Prostate gland (tissue), 2 donors: Measurements from ENCODE around the gene BPIFB6.

Source experiments
- CTCF ChIP-seq, 4 experiments: fragments of 200-600 bp in 2 of 4; fragments of 450-650 bp in 2 of 4; sonication (generic) in 2 of 4; IDR thresholded peaks; 1 replicate in 3 of 4; 2 replicates in 1 of 4; pipeline ENCODE4 v1.5.1; 2016 to 2019; ENCODE audit warnings: antibody characterized with exemption in 4 of 4, mild to moderate bottlenecking in 2 of 4, moderate library complexity in 2 of 4
- POLR2A ChIP-seq: fragments of 450-650 bp; IDR thresholded peaks from one replicate; pipeline ENCODE4 v1.6.1; 2016; ENCODE audit warnings: antibody characterized with exemption, mild to moderate bottlenecking
- POLR2AphosphoS5 ChIP-seq: sonication (generic); formaldehyde crosslinking; IDR thresholded peaks from one replicate; pipeline ENCODE4 v1.6.1; 2017; ENCODE audit warnings: antibody characterized with exemption

- no peak for TF ChIP-seq POLR2AphosphoS5
- TF ChIP-seq POLR2A, result no peak
- TF ChIP-seq CTCF (IDR thresholded peaks at IDR 0.05), result no peak
These were observed 47.9 kb upstream of the BPIFB6 start for GRCh38 chr20:32983459-32984112.
